Activated naive CD4-positive, alpha-beta T cell treated with anti-CD3 and anti-CD28 coated beads, Interleukin-2, amount 50 U/mL, for 16 hours (primary cell): ENCODE measurements around the gene WDR37.
"Not testable (repeated sequence)": the region's sequence is repeated elsewhere in the genome, so short reads cannot be mapped to it uniquely, and the experiment has no call there.

Experiments used
- DNase-seq: peaks from one replicate; pipeline ENCODE4 v3.0.0-alpha.2; 2020

The WDR37 gene

GRCh38 chr10:1056326-1057105 lies at the start of gene WDR37:
TSS of gene WDR37 (plus strand) at chr10:1056385. CDS start at chr10:1072156, 15,771 bp downstream.
- DNase-seq: peak; percentile 91

- no peak for DNase-seq
Observed at GRCh38 chr10:1006573-1006972, 49.6 kb upstream of the WDR37 start.

- DNase-seq: no peak
Observed at GRCh38 chr10:1007583-1007982, 48.6 kb upstream of the WDR37 start.

- DNase-seq: no peak
Observed at GRCh38 chr10:1009071-1009494, 47.1 kb upstream of the WDR37 start.

- not testable (repeated sequence) for DNase-seq
Observed at GRCh38 chr10:1009947-1010346, 46.2 kb upstream of the WDR37 start.

- no peak for DNase-seq
Observed at GRCh38 chr10:1010703-1011102, 45.5 kb upstream of the WDR37 start.

GRCh38 chr10:1011696-1012095 lies 44.5 kb upstream of the WDR37 start:
- no peak for DNase-seq

GRCh38 chr10:1015688-1016087 lies 40.5 kb upstream of the WDR37 start:
- no peak for DNase-seq

GRCh38 chr10:1019362-1019761 lies 36.8 kb upstream of the WDR37 start:
- no peak for DNase-seq

GRCh38 chr10:1020460-1020859 lies 35.7 kb upstream of the WDR37 start:
- DNase-seq: no peak

- no peak for DNase-seq
Observed at GRCh38 chr10:1020958-1021357, 35.2 kb upstream of the WDR37 start.

- DNase-seq: no peak
Observed at GRCh38 chr10:1022413-1022812, 33.8 kb upstream of the WDR37 start.

- no peak for DNase-seq
Observed at GRCh38 chr10:1024103-1024502, 32.1 kb upstream of the WDR37 start.

- DNase-seq: no peak
Observed at GRCh38 chr10:1025683-1026082, 30.5 kb upstream of the WDR37 start, which contains the start of gene IDI2. TSS of gene IDI2 (minus strand) at chr10:1025859. CDS start at chr10:1024723, 1,136 bp downstream.

GRCh38 chr10:1026578-1026977 lies 29.6 kb upstream of the WDR37 start:
- no peak for DNase-seq

GRCh38 chr10:1029838-1030237 lies 26.3 kb upstream of the WDR37 start:
- no peak for DNase-seq

GRCh38 chr10:1033601-1034000 lies 22.6 kb upstream of the WDR37 start:
- DNase-seq: no peak

GRCh38 chr10:1034758-1035157 lies 21.4 kb upstream of the WDR37 start:
- DNase-seq: no peak

- DNase-seq: no peak
Observed at GRCh38 chr10:1035201-1035600, 21.0 kb upstream of the WDR37 start.

GRCh38 chr10:1036341-1036791 lies 19.8 kb upstream of the WDR37 start:
- no peak for DNase-seq

GRCh38 chr10:1037098-1037497 lies 19.1 kb upstream of the WDR37 start:
- no peak for DNase-seq

- DNase-seq: not testable (repeated sequence)
Observed at GRCh38 chr10:1038769-1039168, 17.4 kb upstream of the WDR37 start.

- DNase-seq: no peak
Observed at GRCh38 chr10:1040133-1040532, 16.1 kb upstream of the WDR37 start.

- no peak for DNase-seq
Observed at GRCh38 chr10:1041514-1041913, 14.7 kb upstream of the WDR37 start.

GRCh38 chr10:1043532-1043995 lies 12.6 kb upstream of the WDR37 start:
- no peak for DNase-seq
